Endothelial cell of umbilical vein (primary cell): Measurements from ENCODE around the gene HDAC10. TPM values are rescaled to one million over a fixed set of nuclear protein-coding genes. Genes with fewer than 3 reads are reported as not detected.

Source experiments
- BruUV-seq: library from RNA; stranded (reverse); fragments of 400-500 nt; replicated peaks from 2 replicates; lab custom pipeline; 2021; lab: Mats Ljungman, UMichigan
- CTCF ChIA-PET: fragments of 300-600, 350-600 bp; sonication (Branson Sonifier 250); formaldehyde crosslinking; loops from one replicate; lab custom pipeline; 2021; ENCODE audit warnings: antibody characterized with exemption, inconsistent platforms; lab: Charles Lee
- POLR2A ChIA-PET: fragments of 300-600, 350-600 bp; sonication (Branson Sonifier 250); formaldehyde crosslinking; loops from one replicate; lab custom pipeline; 2021; ENCODE audit warnings: antibody characterized with exemption, inconsistent platforms; lab: Charles Lee
- DNase-seq: peaks from one replicate; pipeline ENCODE4 v3.0.0-alpha.2; 2011; ENCODE audit warnings: low read depth, low spot score
- FAIRE-seq: peaks from 2 replicates; lab custom pipeline; 2011; peaks lifted over from hg19 to GRCh38; lab: Jason Lieb, UNC
- H2AFZ ChIP-seq: 2 replicates; pipeline ENCODE4 v1.6.0; 2012; ENCODE audit warnings: low read depth, low read length, control low read depth, inconsistent platforms
- H3K27ac ChIP-seq: 2 replicates; pipeline ENCODE4 v1.5.1; 2011; ENCODE audit warnings: low read depth, mild to moderate bottlenecking, control low read depth, low read length, moderate library complexity; ENCODE audit not compliant: insufficient read depth
- H3K27me3 ChIP-seq, 2 experiments: 2 replicates each; pipeline versions ENCODE4 v1.6.0 to v1.6.1; 2011; ENCODE audit warnings: low read length in 2 of 2, mixed read lengths in 1 of 2; ENCODE audit not compliant: control insufficient read depth in 2 of 2, insufficient read depth in 2 of 2
- H3K36me3 ChIP-seq, 2 experiments: 2 replicates in 1 of 2; 3 replicates in 1 of 2; pipeline ENCODE4 v1.5.1; 2011; ENCODE audit warnings: low read length in 2 of 2, mild to moderate bottlenecking in 1 of 2, moderate library complexity in 1 of 2; ENCODE audit not compliant: control insufficient read depth in 2 of 2, insufficient read depth in 2 of 2; ENCODE audit errors: extremely low read depth in 1 of 2
- H3K4me1 ChIP-seq: 3 replicates; pipeline ENCODE4 v1.5.1; 2011; ENCODE audit warnings: mild to moderate bottlenecking, low read length; ENCODE audit not compliant: control insufficient read depth, insufficient read depth; ENCODE audit errors: extremely low read depth
- H3K4me2 ChIP-seq: 2 replicates; pipeline ENCODE4 v1.6.1; 2011; ENCODE audit warnings: low read length, control low read depth, mixed read lengths; ENCODE audit not compliant: insufficient read depth
- H3K4me3 ChIP-seq, 3 experiments: fragments of 200-600 bp in 1 of 3; sonication (generic), shearing (Covaris generic) in 1 of 3; replicated peaks in 1 of 3; 2 replicates each; pipeline ENCODE4 v1.5.1; 2011 to 2016; ENCODE audit warnings: control low read depth in 3 of 3, low read length in 3 of 3, mild to moderate bottlenecking in 2 of 3, inconsistent platforms in 1 of 3, low read depth in 1 of 3, moderate library complexity in 1 of 3; ENCODE audit not compliant: insufficient read depth in 1 of 3
- H3K79me2 ChIP-seq: 2 replicates; pipeline ENCODE4 v1.6.0; 2012; ENCODE audit warnings: low read length, inconsistent platforms; ENCODE audit not compliant: control insufficient read depth, insufficient read depth
- H3K9ac ChIP-seq: replicated peaks from 2 replicates; pipeline ENCODE3; 2011; ENCODE audit warnings: low read length, control low read depth; ENCODE audit not compliant: insufficient read depth; ENCODE audit errors: extremely low read depth
- H3K9me1 ChIP-seq: replicated peaks from 3 replicates; pipeline ENCODE4 v1.6.0; 2011; ENCODE audit warnings: mild to moderate bottlenecking, low read length; ENCODE audit not compliant: control insufficient read depth, insufficient read depth; ENCODE audit errors: extremely low read depth
- H3K9me3 ChIP-seq: replicated peaks from 2 replicates; pipeline ENCODE4 v1.5.1; 2012; ENCODE audit warnings: low read length, inconsistent platforms; ENCODE audit not compliant: control insufficient read depth, insufficient read depth
- H4K20me1 ChIP-seq: replicated peaks from 2 replicates; pipeline ENCODE3; 2011; ENCODE audit warnings: mild to moderate bottlenecking, low read length; ENCODE audit not compliant: control insufficient read depth, insufficient read depth; ENCODE audit errors: extremely low read depth
- EZH2 ChIP-seq: IDR thresholded peaks from 2 replicates; pipeline ENCODE4 v1.6.1; 2012; ENCODE audit warnings: borderline replicate concordance, low read depth, mild to moderate bottlenecking, moderate library complexity, low read length, inconsistent platforms; ENCODE audit not compliant: severe bottlenecking
- FOS ChIP-seq: IDR thresholded peaks from 2 replicates; pipeline ENCODE4 v1.6.1; 2011; ENCODE audit warnings: mild to moderate bottlenecking, low read length, moderate library complexity, borderline replicate concordance; ENCODE audit not compliant: insufficient read depth
- GATA2 ChIP-seq: IDR thresholded peaks from 2 replicates; pipeline ENCODE4 v1.7.0; 2011; ENCODE audit warnings: low read depth, mild to moderate bottlenecking, moderate library complexity, mixed read lengths, low read length; ENCODE audit not compliant: insufficient read length, insufficient read depth
- JUN ChIP-seq: IDR thresholded peaks from 2 replicates; pipeline ENCODE4 v1.6.1; 2011; ENCODE audit warnings: borderline replicate concordance, low read depth; ENCODE audit not compliant: insufficient read length, insufficient read depth
- MYC ChIP-seq: IDR thresholded peaks from one replicate; pipeline ENCODE4 v1.6.1; 2011; ENCODE audit warnings: mild to moderate bottlenecking, low read depth, low read length
- POLR2A ChIP-seq: IDR thresholded peaks from 2 replicates; pipeline ENCODE4 v1.6.1; 2012; ENCODE audit warnings: low read depth, mild to moderate bottlenecking, control low read depth, low read length
- POLR2AphosphoS5 ChIP-seq: IDR thresholded peaks from 2 replicates; pipeline ENCODE4 v1.6.1; 2012; ENCODE audit warnings: low read depth, mild to moderate bottlenecking, control low read depth, low read length, moderate library complexity; ENCODE audit not compliant: insufficient read depth
- dilution Hi-C: fragments of 300-500 bp; cut with MboI; formaldehyde crosslinking; loops from one replicate; pipeline ENCODE4 v1.15.0; 2019; ENCODE audit warnings: low sequenced_read_pairs; ENCODE audit not compliant: extremely low pct_ligation_motif_present
- intact Hi-C: fragments of 100-400 bp; cut with micrococcal nuclease; formaldehyde crosslinking; loops from one replicate; pipeline ENCODE4 v1.10.0; 2022
- polyA plus RNA-seq, 4 experiments: library from polyadenylated mRNA; depleted of rRNA in 3 of 4; stranded (reverse) in 3 of 4; unstranded in 1 of 4; fragments of >200 nt; gene quantifications; 2 replicates each; pipeline versions ENCODE4 v1.2.1 to v1.2.3, GENCODE V29; 2011 to 2012; ENCODE audit warnings: missing spikeins in 1 of 4
- total RNA-seq: library from RNA; stranded (reverse); gene quantifications from 2 replicates; pipeline ENCODE4 v1.2.3, GENCODE V29; 2021
- TF ChIP-seq, protein P1 (sequence below): IDR thresholded peaks from 2 replicates; pipeline ENCODE4 v1.6.1; 2011; ENCODE audit not compliant: insufficient read depth, insufficient read length
- TF ChIP-seq, protein P2 (sequence below), 2 donors: IDR thresholded peaks; 1 replicate in 1 of 2; 2 replicates in 1 of 2; pipeline ENCODE4 v1.5.1; 2011; ENCODE audit warnings: low read length in 2 of 2, mild to moderate bottlenecking in 2 of 2, moderate library complexity in 2 of 2, control low read depth in 1 of 2, inconsistent platforms in 1 of 2, low read depth in 1 of 2; ENCODE audit not compliant: insufficient read depth in 1 of 2; ENCODE audit errors: extremely low read depth in 1 of 2

Gene HDAC10
- total and polyA plus RNA-seq, 2 donors (not counting 3 experiments of a cell fraction or from before 2014, with no cell fraction given) = 32.6 to 47.0 TPM

DNA sequence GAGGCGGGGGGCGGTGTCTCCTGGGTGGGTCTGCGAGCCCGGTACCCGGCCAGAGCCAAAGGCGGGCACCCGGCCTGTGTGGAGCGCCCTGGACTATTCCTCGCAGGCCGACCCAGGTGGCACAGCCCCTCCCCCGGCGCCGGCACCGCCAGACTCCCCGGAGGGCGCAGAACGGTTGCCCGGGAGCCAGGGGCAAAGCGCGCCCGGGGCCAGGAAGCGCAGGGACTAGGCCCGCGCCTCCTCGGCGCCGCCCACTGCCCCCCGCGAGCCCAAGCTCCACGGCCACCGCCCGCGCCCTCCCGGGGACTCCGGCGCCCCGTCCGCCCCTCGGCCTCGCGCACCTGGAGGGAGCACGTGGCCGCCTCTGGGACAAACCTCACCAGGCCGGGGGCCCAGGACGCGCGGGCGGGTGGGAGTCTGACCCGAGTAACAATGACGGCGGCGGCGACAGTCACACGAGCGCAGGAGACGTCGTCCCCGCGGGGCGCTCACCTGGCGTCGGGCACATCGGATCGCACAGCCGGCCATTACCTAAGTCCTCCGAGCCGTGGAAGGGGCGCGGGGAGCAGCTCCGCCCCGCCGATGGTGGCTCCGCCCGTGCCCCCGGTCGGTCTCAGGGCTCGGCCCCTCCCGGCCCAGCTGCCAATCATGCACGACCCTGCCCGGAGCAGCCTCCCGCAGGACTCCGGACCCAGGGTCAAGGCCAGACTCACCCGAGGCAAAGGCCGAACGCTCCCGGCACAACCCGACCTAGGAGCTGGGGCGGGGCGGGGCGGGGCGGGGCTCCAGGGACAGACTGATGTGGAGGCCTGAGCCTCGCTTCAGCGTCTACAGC is 48.9 kb upstream of the HDAC10 start:
- POLR2A ChIA-PET = no interaction called here

More for the DNA sequence above, 48.9 kb upstream of the HDAC10 start:
- no peaks in the 10 kb centered on the region for H3K27me3 ChIP-seq
- H3K4me3 ChIP-seq = no peak overlapping the region
- BruUV-seq = no TSS peak
- no peak overlapping the region for H3K9ac ChIP-seq
- CTCF ChIA-PET = no interaction called here
- H3K9me3 ChIP-seq = no peaks in the 10 kb centered on the region
- H3K36me3 ChIP-seq = peaks cover 0 to 5% of the 10 kb centered on the region in 2 experiments
- DNase-seq = no peak
- no peaks in the 10 kb centered on the region for H4K20me1 ChIP-seq
- H3K4me2 ChIP-seq = no peak overlapping the region
- H3K9me1 ChIP-seq = no peaks in the 10 kb centered on the region
- no peak for FAIRE-seq
- H3K27ac ChIP-seq = no peak overlapping the region
- TF ChIP-seq EZH2 = no peak
- TF ChIP-seq, protein P1, sequence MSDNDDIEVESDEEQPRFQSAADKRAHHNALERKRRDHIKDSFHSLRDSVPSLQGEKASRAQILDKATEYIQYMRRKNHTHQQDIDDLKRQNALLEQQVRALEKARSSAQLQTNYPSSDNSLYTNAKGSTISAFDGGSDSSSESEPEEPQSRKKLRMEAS = no peak
- no peak for TF ChIP-seq POLR2A
- TF ChIP-seq POLR2AphosphoS5 = no peak
- no peak for TF ChIP-seq JUN
- TF ChIP-seq FOS = no peak
- no peak for TF ChIP-seq GATA2
- TF ChIP-seq, protein P2, sequence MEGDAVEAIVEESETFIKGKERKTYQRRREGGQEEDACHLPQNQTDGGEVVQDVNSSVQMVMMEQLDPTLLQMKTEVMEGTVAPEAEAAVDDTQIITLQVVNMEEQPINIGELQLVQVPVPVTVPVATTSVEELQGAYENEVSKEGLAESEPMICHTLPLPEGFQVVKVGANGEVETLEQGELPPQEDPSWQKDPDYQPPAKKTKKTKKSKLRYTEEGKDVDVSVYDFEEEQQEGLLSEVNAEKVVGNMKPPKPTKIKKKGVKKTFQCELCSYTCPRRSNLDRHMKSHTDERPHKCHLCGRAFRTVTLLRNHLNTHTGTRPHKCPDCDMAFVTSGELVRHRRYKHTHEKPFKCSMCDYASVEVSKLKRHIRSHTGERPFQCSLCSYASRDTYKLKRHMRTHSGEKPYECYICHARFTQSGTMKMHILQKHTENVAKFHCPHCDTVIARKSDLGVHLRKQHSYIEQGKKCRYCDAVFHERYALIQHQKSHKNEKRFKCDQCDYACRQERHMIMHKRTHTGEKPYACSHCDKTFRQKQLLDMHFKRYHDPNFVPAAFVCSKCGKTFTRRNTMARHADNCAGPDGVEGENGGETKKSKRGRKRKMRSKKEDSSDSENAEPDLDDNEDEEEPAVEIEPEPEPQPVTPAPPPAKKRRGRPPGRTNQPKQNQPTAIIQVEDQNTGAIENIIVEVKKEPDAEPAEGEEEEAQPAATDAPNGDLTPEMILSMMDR (IDR thresholded peaks at IDR 0.05; ENCODE audit: extremely low read depth in 1 of 2, insufficient read depth in 1 of 2, low read depth in 1 of 2, low read length in 2 of 2) = no peak
- no peak for TF ChIP-seq MYC
- intact Hi-C loops (no loop called here), dilution Hi-C loops (no loop called here)
- H3K79me2 ChIP-seq = peaks cover 91% of the 10 kb centered on the region
- peaks cover 12% of the 10 kb centered on the region for H3K4me1 ChIP-seq
- no peak overlapping the region for H2AFZ ChIP-seq
